Measurements from ENCODE around the gene WASL.

- TF ChIP-seq POLR2A (IDR thresholded peaks at IDR 0.05) (no peak), CTCF (IDR thresholded peaks at IDR 0.05) (no peak)
These were observed 86.0 kb downstream of the WASL start for GRCh38 chr7:123662755-123663154.
